HG03066 (cell line): ENCODE measurements around the gene SORCS2.

Source experiments
- ATAC-seq: cut with Tn5 transposase; IDR thresholded peaks from one replicate; pipeline ENCODE4 v1.9.1; 2021; ENCODE audit warnings: low read depth; ENCODE audit not compliant: unreplicated experiment

The SORCS2 gene

DNA sequence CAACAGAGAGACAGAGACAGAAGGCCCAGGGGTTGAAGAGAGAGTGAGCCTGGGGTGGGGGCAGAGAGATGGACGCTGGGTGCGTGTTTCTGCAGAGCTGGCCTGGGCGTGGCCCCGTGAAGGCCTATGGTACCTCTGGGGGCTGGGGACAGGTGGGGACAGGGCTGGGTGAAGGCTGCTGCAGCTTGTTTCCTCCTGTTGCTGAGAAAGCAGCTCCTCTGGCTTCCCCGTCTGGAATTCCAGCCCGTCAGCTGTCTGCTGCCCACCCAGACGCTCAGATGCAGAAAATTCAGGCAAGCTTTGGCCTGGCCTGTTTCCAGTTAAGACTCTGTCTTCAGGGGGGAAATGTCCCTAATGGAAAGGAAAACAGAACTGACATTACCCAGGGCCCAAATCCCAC lies 319.2 kb downstream of the SORCS2 start:
- no peak for ATAC-seq

GRCh38 chr4:7512428-7512827 lies 320.1 kb downstream of the SORCS2 start:
- ATAC-seq, result no peak

GRCh38 chr4:7512946-7513345 lies 320.6 kb downstream of the SORCS2 start:
- ATAC-seq, result no peak

DNA sequence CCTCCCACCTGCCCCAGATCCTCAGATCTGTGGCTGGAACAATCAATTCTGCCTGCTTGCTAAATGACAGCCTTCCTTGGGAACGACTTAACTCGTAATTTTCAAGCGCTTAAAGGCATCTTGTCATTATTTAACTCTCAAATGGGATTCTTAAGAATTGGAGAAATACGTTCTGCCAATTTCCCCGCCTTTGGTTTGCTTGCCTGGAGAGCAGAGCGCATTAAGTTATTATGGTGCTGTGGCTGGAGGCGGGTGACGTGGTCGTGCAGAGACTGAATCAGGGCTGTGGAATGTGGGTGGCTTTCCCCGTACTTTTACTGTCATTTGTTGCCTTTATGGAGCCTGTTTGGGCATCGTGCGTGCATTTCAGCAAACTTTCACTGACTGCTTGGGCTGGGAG lies 321.3 kb downstream of the SORCS2 start:
- ATAC-seq, result no peak

DNA sequence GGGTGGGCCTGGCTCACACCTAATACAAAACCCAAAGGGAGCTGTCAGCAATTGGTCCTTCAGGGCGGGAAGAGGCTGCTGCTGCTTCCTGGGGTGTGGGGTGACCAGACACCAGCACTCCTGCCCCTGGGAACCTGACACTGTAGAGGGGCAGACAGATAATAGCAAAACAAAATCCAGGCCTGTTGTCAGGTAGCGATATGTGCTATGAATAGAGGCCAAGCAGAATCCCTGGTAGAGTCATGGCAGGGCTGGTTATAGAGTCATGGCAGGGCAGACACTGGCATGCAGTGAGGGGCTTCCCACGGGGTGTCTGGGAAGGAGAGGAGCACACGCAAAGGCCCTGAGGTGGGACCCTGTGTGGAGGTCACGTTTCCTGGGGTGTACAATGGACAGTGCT lies 321.9 kb downstream of the SORCS2 start:
- no peak for ATAC-seq

GRCh38 chr4:7514789-7515188 lies 322.5 kb downstream of the SORCS2 start:
- ATAC-seq, result no peak

GRCh38 chr4:7515390-7515902 lies 323.1 kb downstream of the SORCS2 start:
- no peak for ATAC-seq

DNA sequence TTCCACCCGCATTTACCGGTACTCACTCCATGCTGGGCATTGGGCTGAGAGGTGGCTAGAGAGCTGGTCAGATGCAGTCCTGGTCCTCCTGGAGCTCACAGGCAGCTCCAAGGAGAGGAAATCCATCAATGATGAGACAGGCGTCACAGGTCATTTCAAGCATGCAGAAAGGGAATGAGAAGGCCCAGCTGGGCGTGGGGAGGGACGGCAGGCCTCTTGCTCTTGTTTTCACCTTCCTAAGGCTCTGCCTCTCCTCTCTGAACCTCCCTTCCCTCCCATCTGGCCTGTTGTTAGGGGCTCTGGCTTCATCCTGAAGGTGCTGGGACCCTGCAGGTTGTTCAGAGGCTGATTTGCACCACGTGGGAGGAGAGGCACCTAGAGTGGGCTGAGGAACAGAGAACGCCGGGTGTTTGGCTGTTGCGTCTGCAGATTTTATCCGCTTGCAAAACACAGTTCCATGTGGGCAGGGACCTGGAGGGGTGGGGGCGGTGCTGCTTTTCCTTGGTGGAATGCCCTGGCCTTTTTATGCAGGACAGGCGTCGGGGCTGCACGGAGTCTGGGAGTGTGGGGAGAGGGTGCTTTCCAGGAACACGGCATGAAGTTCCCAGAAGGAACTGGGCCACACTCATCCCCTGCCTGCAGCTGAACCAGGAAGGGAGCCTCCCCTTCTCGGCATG lies 323.9 kb downstream of the SORCS2 start:
- ATAC-seq, result no peak

DNA sequence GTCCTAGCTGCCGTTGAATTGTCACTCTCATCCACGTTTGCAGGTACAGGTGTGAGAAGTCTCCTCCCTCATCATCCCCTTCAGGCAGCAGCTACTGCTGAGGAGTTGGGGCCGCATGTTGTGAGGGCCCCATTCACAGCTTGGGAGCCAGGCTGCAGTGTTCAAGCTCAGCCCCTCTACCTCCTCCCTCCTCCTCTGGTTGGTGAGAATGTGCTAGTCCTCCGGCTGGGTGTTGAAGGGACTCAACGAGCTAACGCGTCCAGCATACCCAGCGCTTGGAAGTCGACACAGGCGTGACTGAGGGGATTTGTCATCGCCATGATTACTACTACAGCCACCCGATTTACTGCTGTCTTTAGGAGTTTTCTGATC lies 324.4 kb downstream of the SORCS2 start:
- ATAC-seq, result no peak

DNA sequence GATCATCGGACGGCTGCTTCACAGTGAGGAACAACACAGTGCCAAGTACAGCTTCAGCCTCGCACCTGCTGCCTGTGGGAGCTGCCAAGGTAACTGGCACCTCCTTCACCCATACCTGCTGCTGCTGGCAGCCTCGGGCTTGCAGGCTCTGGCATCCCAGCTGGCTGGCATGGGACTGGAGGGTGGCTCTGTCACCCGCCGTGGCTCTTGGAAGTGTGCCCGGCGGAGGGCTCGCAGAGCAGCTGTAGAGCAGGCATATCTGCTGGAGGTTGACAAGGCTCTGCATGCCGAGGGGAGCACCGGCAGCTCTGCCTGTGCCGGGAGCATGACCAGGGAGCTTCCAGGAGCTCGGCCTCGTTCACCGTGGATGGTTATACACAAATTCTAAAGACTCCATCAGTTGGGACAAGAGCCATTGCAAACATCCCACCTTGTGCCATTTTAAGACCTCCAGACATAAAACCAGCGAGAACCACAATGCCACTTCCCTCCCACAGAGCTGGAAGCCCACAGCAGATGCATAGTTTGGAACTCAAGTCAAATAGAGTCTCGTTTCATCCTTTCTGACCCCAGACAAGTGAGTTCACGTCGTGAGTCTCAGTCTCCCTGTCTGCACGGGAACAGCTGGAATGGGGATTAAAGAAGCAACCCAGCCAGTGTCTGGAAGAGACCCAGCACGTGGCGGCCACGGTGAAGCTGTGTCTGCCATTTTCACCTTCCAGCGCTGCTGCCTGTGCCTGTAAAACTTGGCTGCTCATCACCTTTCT lies 326.7 kb downstream of the SORCS2 start:
- ATAC-seq, result no peak

DNA sequence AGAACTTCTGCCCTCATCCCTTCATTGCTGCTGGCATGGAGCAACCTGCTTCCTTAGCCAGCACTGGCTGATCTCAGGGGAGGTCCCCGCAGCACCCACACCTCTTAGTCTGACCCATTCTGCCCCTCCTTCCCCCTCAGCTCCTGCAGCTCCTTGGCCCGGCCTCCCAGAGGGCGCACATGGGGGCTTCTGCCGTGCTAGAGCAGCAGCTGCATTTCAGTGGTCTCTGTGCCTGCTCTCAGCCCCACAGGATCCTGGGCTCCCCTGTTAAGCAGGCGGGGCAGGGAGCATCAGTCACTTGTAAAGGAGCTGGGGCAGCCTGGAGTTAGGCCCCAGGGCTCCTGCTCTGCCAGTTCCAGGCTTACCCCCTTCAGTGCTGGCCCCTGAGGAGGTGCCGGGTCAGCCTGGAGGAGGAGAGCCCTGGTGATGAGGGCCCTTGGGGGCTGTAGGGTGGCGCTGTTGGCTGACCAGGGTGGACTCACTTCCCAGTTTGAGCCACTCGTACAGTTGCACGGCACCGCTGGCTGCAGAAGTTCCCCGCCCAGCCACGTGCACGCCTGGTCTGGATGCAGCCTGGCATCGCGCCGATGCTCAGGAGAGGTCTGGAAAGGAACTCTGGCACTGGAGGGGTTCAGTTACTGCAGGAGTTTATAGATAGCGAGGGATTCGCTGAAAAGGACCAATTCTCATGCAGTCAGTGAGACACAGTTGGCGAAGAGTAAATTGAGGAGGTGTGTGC lies 327.5 kb downstream of the SORCS2 start:
- no peak for ATAC-seq

- no peak for ATAC-seq
These were observed 329.3 kb downstream of the SORCS2 start for GRCh38 chr4:7521666-7522065.

DNA sequence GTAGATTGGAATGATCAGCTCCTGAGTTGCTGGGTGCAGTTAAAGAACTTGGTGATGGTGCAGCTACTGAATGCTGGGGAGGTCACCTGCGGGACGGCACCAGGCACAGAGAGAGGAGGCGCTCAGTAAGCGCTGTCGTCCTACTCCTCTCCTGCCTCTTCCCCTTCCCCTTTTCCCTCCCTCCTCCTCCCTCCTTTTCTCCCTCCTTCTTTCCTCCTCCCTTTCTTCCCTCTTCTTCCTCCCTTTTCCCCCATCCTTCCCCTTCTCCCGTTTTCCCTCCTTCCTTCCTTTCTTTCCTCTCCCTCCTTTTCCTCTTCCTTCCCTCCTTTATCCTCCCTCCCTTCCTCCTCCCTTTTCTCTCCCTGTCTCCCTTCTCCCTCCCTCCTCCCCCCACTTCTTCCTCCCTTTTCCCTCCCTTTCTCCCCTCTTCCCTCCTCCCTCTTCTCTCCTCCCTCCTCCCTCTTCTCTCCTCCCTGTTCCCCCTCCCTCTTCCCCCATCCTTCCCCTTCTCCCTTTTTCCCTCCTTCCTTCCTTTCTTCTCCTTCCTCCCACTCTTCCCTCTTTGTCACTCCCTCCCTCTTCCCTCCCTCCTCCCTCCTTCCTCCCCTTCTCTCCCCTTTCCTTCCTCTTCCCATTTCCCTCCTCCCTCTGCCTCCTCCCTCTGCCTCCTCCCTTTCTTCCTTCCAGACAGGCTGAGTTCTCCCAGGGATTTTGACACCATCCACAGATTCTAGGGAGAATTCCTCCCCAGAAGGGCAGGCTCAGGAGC lies 330.3 kb downstream of the SORCS2 start:
- no peak for ATAC-seq

- no peak for ATAC-seq
These were observed 331.2 kb downstream of the SORCS2 start for GRCh38 chr4:7523526-7523925.

- no peak for ATAC-seq
These were observed 331.8 kb downstream of the SORCS2 start for GRCh38 chr4:7524064-7524682.

DNA sequence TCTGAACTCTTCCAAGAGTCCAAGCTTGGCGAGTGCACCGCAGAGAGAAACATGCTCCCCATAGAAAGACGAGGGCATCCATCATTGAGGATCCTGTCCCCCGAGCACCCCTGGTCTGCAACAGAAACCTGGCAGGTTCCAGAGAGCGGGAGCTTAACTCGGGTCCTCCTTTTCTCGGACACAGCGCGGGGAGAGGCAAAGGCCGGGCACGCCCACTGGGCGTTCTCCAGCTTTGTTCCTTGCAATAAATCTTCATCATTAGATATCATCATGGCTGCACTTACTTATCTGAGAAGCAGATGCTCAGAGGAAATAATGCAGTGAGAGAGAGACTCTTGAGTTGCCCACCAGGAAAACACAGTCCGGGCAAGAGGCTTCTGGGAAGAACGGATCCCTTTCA lies 332.5 kb downstream of the SORCS2 start:
- ATAC-seq, result no peak

DNA sequence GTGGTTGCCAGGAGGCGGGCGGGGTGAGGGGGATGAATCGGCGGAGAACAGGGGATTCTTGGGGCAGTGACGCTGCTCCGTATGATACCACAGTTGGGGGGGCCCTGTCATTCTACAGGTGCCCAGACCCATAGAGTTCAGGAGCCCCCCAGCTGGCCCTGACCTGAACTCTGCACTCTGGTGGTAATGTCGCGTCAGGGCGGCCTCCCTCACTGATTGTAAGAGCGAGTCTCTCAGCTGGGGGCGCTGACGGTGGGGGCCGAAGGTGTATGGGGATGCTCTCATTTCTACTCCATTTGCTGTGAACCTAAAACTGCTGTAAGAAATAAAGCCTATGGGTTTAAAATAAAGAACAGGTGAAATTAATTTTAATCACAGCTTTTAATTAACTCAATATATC lies 334.2 kb downstream of the SORCS2 start:
- no peak for ATAC-seq

DNA sequence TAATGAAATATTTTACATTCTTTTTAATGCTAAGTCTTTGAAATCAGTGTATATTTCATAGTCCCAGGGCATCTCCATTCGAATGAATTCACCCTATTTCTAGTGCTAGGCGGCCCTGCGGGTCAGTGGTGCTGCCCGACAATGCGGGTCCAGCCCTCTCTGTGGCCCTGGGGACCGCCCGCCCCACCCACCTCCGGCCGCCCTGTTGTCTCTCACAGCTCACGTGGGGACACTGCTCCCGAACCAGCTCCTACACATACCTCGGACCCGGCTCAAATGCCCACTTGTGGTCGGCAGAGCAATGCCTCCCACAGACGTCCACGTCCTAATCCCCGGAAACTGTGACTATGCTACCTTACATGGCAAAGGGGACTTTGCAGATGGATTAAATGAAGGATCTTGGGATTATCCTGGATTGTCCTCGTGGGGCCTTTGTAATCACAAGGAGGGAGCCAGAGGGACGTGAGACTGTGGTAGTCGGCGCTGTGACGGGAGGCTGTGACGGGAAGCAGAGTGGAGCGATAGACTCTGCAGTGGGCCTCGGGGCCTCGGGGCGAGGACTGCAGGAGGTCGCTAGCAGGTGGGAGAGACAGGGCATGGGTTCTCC lies 334.7 kb downstream of the SORCS2 start:
- ATAC-seq, result no peak

GRCh38 chr4:7529368-7530080 lies 337.2 kb downstream of the SORCS2 start:
- no peak for ATAC-seq
